ENCODE data around the gene RRAS2. TPM values are rescaled to one million over a fixed set of nuclear protein-coding genes. Genes with fewer than 3 reads are reported as not detected.
"Not testable (repeated sequence)": the region's sequence is repeated elsewhere in the genome, so short reads cannot be mapped to it uniquely, and the experiment has no call there.

Gene RRAS2
- total RNA-seq, 1 experiment from 2014 or later: 158 TPM

- H3K27me3 Mint-ChIP-seq (ENCODE audit: low read depth); H3K9ac ChIP-seq (ENCODE audit: extremely low read depth, insufficient read length, low read length); H3K4me1 ChIP-seq (ENCODE audit: insufficient read depth, low read length); H3K4me2 ChIP-seq (ENCODE audit: insufficient read depth, insufficient read length, low read length); H3K4ac ChIP-seq (ENCODE audit: low read depth, low read length); H4K5ac ChIP-seq (ENCODE audit: insufficient read length, low read depth, low read length); H2BK20ac ChIP-seq (ENCODE audit: low read depth, low read length, poor library complexity, severe bottlenecking); H4K91ac ChIP-seq (ENCODE audit: insufficient read length, low read depth, low read length); H3K79me2 ChIP-seq (ENCODE audit: insufficient read depth, low read length); H3K18ac ChIP-seq (ENCODE audit: insufficient read length, low read depth, low read length); H2AFZ ChIP-seq (ENCODE audit: low read length); H2BK15ac ChIP-seq (ENCODE audit: low read depth, low read length); H3K9me3 ChIP-seq (ENCODE audit: control insufficient read depth, low read depth, low read length); H3K79me1 ChIP-seq (ENCODE audit: insufficient read depth, low read depth, low read length, poor library complexity, severe bottlenecking); H2BK12ac ChIP-seq (ENCODE audit: insufficient read length, low read depth, low read length); H2AK5ac ChIP-seq (ENCODE audit: insufficient read length, low read length); H4K20me1 ChIP-seq (ENCODE audit: control insufficient read depth, insufficient read depth, insufficient read length); H3K27ac ChIP-seq (ENCODE audit: insufficient read length, low read depth, low read length); H2BK5ac ChIP-seq (ENCODE audit: insufficient read length, low read length); H3K14ac ChIP-seq (ENCODE audit: insufficient read depth, low read length); H3K9me3 Mint-ChIP-seq; H3K23ac ChIP-seq (ENCODE audit: insufficient read length, low read depth, low read length); H3K23me2 ChIP-seq (ENCODE audit: insufficient read length, low read depth, low read length, poor library complexity, severe bottlenecking); H3K56ac ChIP-seq (ENCODE audit: insufficient read length, low read depth, low read length); H3K27me3 ChIP-seq (ENCODE audit: insufficient read depth, low read length); H3T11ph ChIP-seq (ENCODE audit: low read length); H2BK120ac ChIP-seq (ENCODE audit: low read depth, low read length, poor library complexity, severe bottlenecking); H3K4me3 Mint-ChIP-seq; H4K8ac ChIP-seq (replicated peaks; ENCODE audit: insufficient read length, low read depth, low read length); H3K36me3 Mint-ChIP-seq (ENCODE audit: insufficient read depth in 1 of 3, low read depth in 3 of 3); DNase-seq; H3K27ac Mint-ChIP-seq: not testable (repeated sequence)
- H3K4me1 Mint-ChIP-seq: peaks cover 22% of the 10 kb centered on the region in 2 experiments
- no CpG with 5 or more reads among the region's 6 CpGs for WGBS (ENCODE audit: extremely low coverage, insufficient read length, low lambda C conversion rate)
Observed at GRCh38 chr11:14403528-14403927, 44.5 kb upstream of the RRAS2 start.

Data from H9 (cell line).